K562 (cell line): ENCODE results near the gene AGPAT4. TPM values are rescaled to one million over a fixed set of nuclear protein-coding genes. Genes with fewer than 3 reads are reported as not detected.

Experiments
- ATAC-seq: fragments of 200-7000 bp; cut with Tn5 transposase; 3 replicates; pipeline ENCODE4 v1.9.1; 2020; ENCODE audit warnings: moderate library complexity
- BruUV-seq: library from RNA; stranded (reverse); fragments of 400-500 nt; replicated peaks from 2 replicates; lab custom pipeline; 2021; lab: Mats Ljungman, UMichigan
- CTCF ChIA-PET: fragments of 300-600 bp; formaldehyde crosslinking; extraction: SDS; loops from one replicate; lab custom pipeline; 2021; ENCODE audit warnings: low intra/inter-chr PET ratio; lab: Yijun Ruan, JAX
- POLR2A ChIA-PET: fragments of 300-600, 350-650 bp; sonication (Branson Sonifier 250); formaldehyde crosslinking; extraction: SDS; loops from one replicate; lab custom pipeline; 2021; ENCODE audit warnings: antibody characterized with exemption, inconsistent platforms; lab: Yijun Ruan, JAX
- DNase-seq, 4 experiments: peaks; one replicate each; pipeline versions ENCODE4 v3.0.0 to v3.0.0-alpha.2; 2011 to 2018; ENCODE audit warnings: low spot score in 3 of 4, mixed read lengths in 3 of 4; ENCODE audit errors: extremely low read depth in 1 of 4
- FAIRE-seq: peaks from 2 replicates; lab custom pipeline; 2011; peaks lifted over from hg19 to GRCh38; lab: Jason Lieb, UNC
- H2AFZ ChIP-seq: 2 replicates; pipeline ENCODE4 v1.6.0; 2011; ENCODE audit warnings: low read depth, low read length, control low read depth, inconsistent platforms
- H3K27ac ChIP-seq: fragments of 200-600 bp; 3 replicates; pipeline ENCODE4 v1.8.0; 2011; ENCODE audit warnings: low read depth, mild to moderate bottlenecking, control low read depth, inconsistent platforms, low read length, moderate library complexity, mixed read lengths; ENCODE audit errors: extremely low read depth
- H3K27me3 ChIP-seq, 2 experiments: fragments of 300-600 bp in 1 of 2; 2 replicates in 1 of 2; 3 replicates in 1 of 2; pipeline versions ENCODE4 v1.6.0 to v1.8.0; 2011; ENCODE audit warnings: inconsistent platforms in 2 of 2, low read length in 2 of 2, mild to moderate bottlenecking in 1 of 2, mixed read lengths in 1 of 2, moderate library complexity in 1 of 2; ENCODE audit not compliant: control insufficient read depth in 2 of 2, insufficient read depth in 2 of 2
- H3K36me3 ChIP-seq: fragments of 300-600 bp; 3 replicates; pipeline ENCODE4 v1.8.0; 2011; ENCODE audit warnings: mild to moderate bottlenecking, low read length, inconsistent platforms; ENCODE audit not compliant: control insufficient read depth, insufficient read depth
- H3K4me1 ChIP-seq, 2 experiments: fragments of 200-600 bp in 1 of 2; replicated peaks in 1 of 2; 2 replicates in 1 of 2; 3 replicates in 1 of 2; pipeline versions ENCODE4 v1.5.1 to v1.8.0; 2011; ENCODE audit warnings: inconsistent platforms in 2 of 2, low read length in 2 of 2, mild to moderate bottlenecking in 1 of 2, mixed read lengths in 1 of 2, moderate library complexity in 1 of 2; ENCODE audit not compliant: control insufficient read depth in 2 of 2, insufficient read depth in 2 of 2
- H3K4me2 ChIP-seq: 2 replicates; pipeline ENCODE4 v1.6.1; 2011; ENCODE audit warnings: low read length, control low read depth, inconsistent platforms, mixed read lengths; ENCODE audit not compliant: insufficient read depth
- H3K4me3 ChIP-seq: fragments of 200-600 bp; sonication (generic), shearing (Covaris generic); 2 replicates; pipeline ENCODE4 v1.5.1; 2016; ENCODE audit warnings: control low read depth, inconsistent platforms
- H3K79me2 ChIP-seq: fragments of 200-600 bp; 3 replicates; pipeline ENCODE4 v1.8.0; 2011; ENCODE audit warnings: low read length, inconsistent platforms; ENCODE audit not compliant: control insufficient read depth, insufficient read depth
- H3K9ac ChIP-seq, 2 experiments: 2 replicates each; pipeline versions ENCODE4 v1.6.0 to v1.6.1; 2011; ENCODE audit warnings: low read depth in 2 of 2, low read length in 2 of 2, control low read depth in 1 of 2, inconsistent platforms in 1 of 2, mild to moderate bottlenecking in 1 of 2, mixed read lengths in 1 of 2; ENCODE audit not compliant: insufficient read depth in 1 of 2
- H3K9me1 ChIP-seq: one replicate; pipeline ENCODE4 v1.6.0; 2011; ENCODE audit warnings: inconsistent platforms, mild to moderate bottlenecking, low read length, moderate library complexity; ENCODE audit not compliant: control insufficient read depth, insufficient read depth
- H3K9me3 ChIP-seq: replicated peaks from 2 replicates; pipeline ENCODE4 v1.5.1; 2011; ENCODE audit warnings: low read depth, low read length, inconsistent platforms; ENCODE audit not compliant: control insufficient read depth, insufficient read depth
- H4K20me1 ChIP-seq: replicated peaks from 2 replicates; pipeline ENCODE4 v1.6.1; 2011; ENCODE audit warnings: low read length, inconsistent platforms, mixed read lengths; ENCODE audit not compliant: control insufficient read depth, insufficient read depth
- ARID1B ChIP-seq: fragments of 450-650 bp; IDR thresholded peaks from 2 replicates; pipeline ENCODE4 v1.6.1; 2016; ENCODE audit warnings: antibody characterized with exemption, mild to moderate bottlenecking, inconsistent platforms
- C11orf30 ChIP-seq: fragments of 450-650 bp; IDR thresholded peaks from 2 replicates; pipeline ENCODE4 v1.6.1; 2016; ENCODE audit warnings: low read depth, mild to moderate bottlenecking
- ESRRA ChIP-seq: fragments of 450-650 bp; IDR thresholded peaks from 2 replicates; pipeline ENCODE4 v1.6.1; 2014; ENCODE audit warnings: low read depth, mild to moderate bottlenecking, moderate library complexity, borderline replicate concordance
- PBX2 ChIP-seq, 2 experiments: IDR thresholded peaks in 1 of 2; conservative IDR thresholded peaks in 1 of 2; 2 replicates each; pipeline ENCODE4 v1.6.1; 2016; ENCODE audit warnings: low read depth in 2 of 2, mild to moderate bottlenecking in 1 of 2, missing compliant biosample characterization in 1 of 2, missing genetic modification characterization in 1 of 2, moderate library complexity in 1 of 2
- SAFB ChIP-seq: fragments of 200-400 bp; formaldehyde crosslinking; IDR thresholded peaks from 2 replicates; pipeline ENCODE4 v1.6.1; 2017; ENCODE audit warnings: low read depth, low read length, borderline replicate concordance
- SMARCA4 ChIP-seq: fragments of 450-650 bp; IDR thresholded peaks from 2 replicates; pipeline ENCODE4 v1.6.1; 2016
- SMC3 ChIP-seq: conservative IDR thresholded peaks from 2 replicates; pipeline ENCODE4 v1.6.1; 2011; ENCODE audit warnings: low read depth, low read length, improper control_type of control experiment; ENCODE audit not compliant: insufficient read depth
- SREBF2 ChIP-seq: sonication (generic); formaldehyde crosslinking; IDR thresholded peaks from 2 replicates; pipeline ENCODE4 v1.4.0; 2020; ENCODE audit warnings: mild to moderate bottlenecking, missing genetic modification reagents
- UBTF ChIP-seq, 2 experiments: IDR thresholded peaks; 2 replicates each; pipeline ENCODE4 v1.6.1; 2012; ENCODE audit warnings: improper control_type of control experiment in 2 of 2, low read depth in 2 of 2, low read length in 2 of 2, borderline replicate concordance in 1 of 2
- WGBS: fragments of 100-300 bp; shearing (Covaris generic); methylation state at CpG from one replicate; pipeline ENCODE4 v1.1.6; 2016; ENCODE audit warnings: low coverage, mixed read lengths; ENCODE audit not compliant: insufficient coverage; ENCODE audit errors: missing lambda C conversion rate; 5-methylcytosine and 5-hydroxymethylcytosine counted together
- in situ Hi-C: fragments of 300-500 bp; cut with MboI; formaldehyde crosslinking; loops from 4 replicates; pipeline ENCODE4 v1.15.0; 2018; ENCODE audit warnings: inconsistent platforms, mixed read lengths
- intact Hi-C: fragments of 100-400 bp; cut with micrococcal nuclease; formaldehyde crosslinking; loops from 2 replicates; pipeline ENCODE4 v1.14.2; 2022
- polyA plus RNA-seq, 8 experiments: library from polyadenylated mRNA; depleted of rRNA in 4 of 8; stranded (reverse) in 5 of 8; unstranded in 3 of 8; fragments of >200 nt; fragmentation: Nextera tagmentation in 2 of 8; fragmentation: Illumina TruSeq in 1 of 8; extraction: Ambion mirVana in 2 of 8; extraction: Trizol in 1 of 8; gene quantifications; 2 replicates each; pipeline versions ENCODE4 v1.2.1 to v1.2.3, GENCODE V29; 2011 to 2014; ENCODE audit warnings: inconsistent platforms in 1 of 8, missing spikeins in 1 of 8
- total RNA-seq, 7 experiments: library from RNA; depleted of rRNA in 6 of 7; stranded (reverse); fragments of >200 nt in 6 of 7; fragmentation: Illumina TruSeq in 2 of 7; extraction: Trizol in 2 of 7; gene quantifications; 2 replicates each; pipeline versions ENCODE4 v1.2.1 to v1.2.3, GENCODE V29; 2011 to 2021; ENCODE audit warnings: low replicate concordance in 1 of 7

Gene AGPAT4
- total and polyA plus RNA-seq, 9 of the 15 experiments (the other 6 are each of a cell fraction or from before 2014, with no cell fraction given), result 2.2 to 15.0 (median 5.7) TPM

- Histone ChIP-seq H3K27ac (no peak overlapping the region), H3K27me3 (no peaks in the 10 kb centered on the region), H3K9me3 (no peaks in the 10 kb centered on the region)
- WGBS, result 82% methylated on average over 8 of the region's 8 CpGs
- POLR2A ChIA-PET, result interaction anchor here (1.0 kb wide), 1 partner anchor 9 kb away, joined by 5 read pairs; no protein-coding TSS in a partner anchor
- no peak for TF ChIP-seq SAFB
- TF ChIP-seq C11orf30, result no peak
- no peak for TF ChIP-seq SREBF2
- TF ChIP-seq, all 486 proteins: peak for 0
- H3K79me2 ChIP-seq, result 0 out of 3 replicates have a peak, but pooled peaks cover 3% of the 10 kb centered on the region
- intact Hi-C loops (no loop called here), in situ Hi-C loops (no loop called here)
- H2AFZ ChIP-seq, result no peak overlapping the region
- peaks cover 3% of the 10 kb centered on the region; the same call in 1 of the 3 replicates for H3K36me3 ChIP-seq
- no peaks in the 10 kb centered on the region for H3K9me1 ChIP-seq
- FAIRE-seq, result no peak
- no TSS peak for BruUV-seq
- no peaks in the 10 kb centered on the region for H4K20me1 ChIP-seq
- H3K4me1 ChIP-seq, result peaks cover 40 to 42% of the 10 kb centered on the region in 2 experiments
- H3K4me2 ChIP-seq, result no peak overlapping the region
- ATAC-seq, result no peak
- CTCF ChIA-PET, result no interaction called here
- no peak for DNase-seq
- peak overlapping the region in 1 of 2 experiments; percentile 8; a peak in 1 of 4 replicates for H3K9ac ChIP-seq
- H3K4me3 ChIP-seq, result no peak overlapping the region
Measured at GRCh38 chr6:161264181-161264580, 9.7 kb downstream of the AGPAT4 start.

GRCh38 chr6:161261816-161262215 is 12.0 kb downstream of the AGPAT4 start:
- BruUV-seq, result no TSS peak
- Histone ChIP-seq H3K79me2 (no peaks in the 10 kb centered on the region), H3K9me3 (no peaks in the 10 kb centered on the region), H2AFZ (no peak overlapping the region), H3K36me3 (peaks cover 3% of the 10 kb centered on the region; the same call in 1 of the 3 replicates), H3K27ac (no peak overlapping the region; the same call in 2 of the 3 replicates), H3K9me1 (no peaks in the 10 kb centered on the region), H3K4me3 (no peak overlapping the region), H3K4me1 (peaks cover 40 to 47% of the 10 kb centered on the region in 2 experiments; a peak in 4 of 5 replicates), H4K20me1 (no peaks in the 10 kb centered on the region), H3K4me2 (peak overlapping the region; percentile 50), H3K9ac (peak overlapping the region in 1 of 2 experiments; percentile 7; a peak in 1 of 4 replicates), H3K27me3 (no peaks in the 10 kb centered on the region; a peak in 1 of 5 replicates)
- FAIRE-seq (peak; percentile 79), DNase-seq (peak; percentile 60 to 85 (median 74)), ATAC-seq (peak; percentile 74)
- WGBS, result 0% methylated on average over 3 of the region's 3 CpGs
- in situ Hi-C loops (no loop called here), intact Hi-C loops (no loop called here)
- ChIA-PET CTCF (interaction anchor here (0.7 kb wide), 1 partner anchor 82 kb away, joined by 4 read pairs; no protein-coding TSS in a partner anchor), POLR2A (interaction anchor here (0.6 to 3.9 kb wide), 12 partner anchors 8 to 120 kb away, joined by 3 to 23 read pairs (median 4); partner anchors contain the start of gene AGPAT4)
- peak; percentile 86 for TF ChIP-seq ARID1B
- peak; percentile 14; the same call in 1 of the 2 replicates for TF ChIP-seq ESRRA
- TF ChIP-seq PBX2 (CRISPR knock-in tag; IDR thresholded peaks at IDR 0.05; ENCODE audit: low read depth), result no peak
- no peak for TF ChIP-seq PBX2 (tag; conservative IDR thresholded peaks at IDR 0.05; ENCODE audit: low read depth)
- no peak for TF ChIP-seq SMC3
- TF ChIP-seq SMARCA4, result peak; percentile 75
- 0 out of 4 replicates have a peak, but pooled peaks of 1 of the 2 experiments have one; percentile 27 for TF ChIP-seq UBTF (IDR thresholded peaks at IDR 0.05; ENCODE audit: borderline replicate concordance in 1 of 2, low read depth in 2 of 2, low read length in 2 of 2)
